Right cardiac atrium (tissue), 5 donors: ENCODE measurements around the gene ME2. TPM values are rescaled to one million over a fixed set of nuclear protein-coding genes. Genes with fewer than 3 reads are reported as not detected.
"Not testable (repeated sequence)": the region's sequence is repeated elsewhere in the genome, so short reads cannot be mapped to it uniquely, and the experiment has no call there.

ENCODE experiments used
- ATAC-seq, 2 donors: fragments of 200-7000 bp; cut with Tn5 transposase; one replicate each; pipeline versions ENCODE4 v1.8.0 to v1.9.1; 2020; ENCODE audit warnings: moderate library complexity in 2 of 2, mild to moderate bottlenecking in 1 of 2
- DNase-seq, 3 donors: peaks; one replicate each; pipeline ENCODE4 v3.0.0-alpha.2; 2020
- H3K27ac ChIP-seq: one replicate; pipeline ENCODE4 v1.5.1; 2013; ENCODE audit warnings: mild to moderate bottlenecking, low read length, control low read depth, moderate library complexity
- H3K27me3 ChIP-seq: one replicate; pipeline ENCODE4 v1.6.1; 2013; ENCODE audit not compliant: control insufficient read depth, insufficient read depth
- H3K4me1 ChIP-seq: one replicate; pipeline ENCODE4 v1.6.1; 2013; ENCODE audit warnings: low read length; ENCODE audit not compliant: control insufficient read depth, insufficient read depth
- H3K4me3 ChIP-seq: one replicate; pipeline ENCODE4 v1.5.1; 2013; ENCODE audit warnings: low read length, control low read depth
- H3K9me3 ChIP-seq: one replicate; pipeline ENCODE4 v1.6.1; 2013; ENCODE audit warnings: low read length; ENCODE audit not compliant: control insufficient read depth
- WGBS: extraction: QIAGEN DNeasy Blood & Tissue Kit; methylation state at CpG from one replicate; pipeline ENCODE4 v1.1.7; 2013; 5-methylcytosine and 5-hydroxymethylcytosine counted together
- intact Hi-C, 4 donors: fragments of 100-400 bp; cut with DNase I; formaldehyde crosslinking; loops; one replicate each; pipeline versions ENCODE4 v1.11.0 to v1.14.0; 2022 to 2023
- long read RNA-seq, 4 donors: library from polyadenylated mRNA; unstranded; transcript quantifications; one replicate each; pipeline ENCODE4 v2.0.0, GENCODE V29; 2020 to 2021
- polyA plus RNA-seq: library from polyadenylated mRNA; stranded (reverse); fragments of 200-250 nt; gene quantifications from one replicate; pipeline ENCODE4 v1.2.3, GENCODE V29; 2013
- total RNA-seq, 4 donors: library from RNA; stranded (reverse); fragmentation: NEBNext Ultra II Directional; extraction: Animal tissue kit (Norgen Biotek cat#: 25700); gene quantifications; one replicate each; pipeline ENCODE4 v1.2.1, GENCODE V29; 2021
- donor health status: healthy with polysubstance abuse.
- donor health status: DM: no; HTN: yes; CAD: no.
- donor health status: DM: no; HTN: no; CAD: no.
- donor health status: DM: no; HTN: yes; CAD: no; lungs with severe emphysema.
- donor health status: DM: yes; HTN: yes; CAD: no.

ME2 gene
- total RNA-seq (100 to 1,000 TPM in 3 of 4 donors, 10 to 100 TPM in 1; 91.0 to 126 (median 118) TPM), polyA plus RNA-seq (94.7 TPM)
- long read RNA-seq, donor 1, full-length matches to known transcripts = 157 of 184 reads
- long read RNA-seq, donor 1, partial matches to known transcripts = 12 of 184 reads
- long read RNA-seq, donor 1, other reads (novel, unspliced or antisense) = 15 of 184 reads
- long read RNA-seq, donor 2, full-length matches to known transcripts = 48 of 54 reads
- long read RNA-seq, donor 2, partial matches to known transcripts = 1 of 54 reads
- long read RNA-seq, donor 2, other reads (novel, unspliced or antisense) = 5 of 54 reads
- long read RNA-seq, donor 3, full-length matches to known transcripts = 173 of 199 reads
- long read RNA-seq, donor 3, partial matches to known transcripts = 16 of 199 reads
- long read RNA-seq, donor 3, other reads (novel, unspliced or antisense) = 10 of 199 reads
- long read RNA-seq, donor 4, full-length matches to known transcripts = 51 of 59 reads
- long read RNA-seq, donor 4, partial matches to known transcripts = 3 of 59 reads
- long read RNA-seq, donor 4, other reads (novel, unspliced or antisense) = 5 of 59 reads

- under 1% methylated on average over 78 of the region's 78 CpGs for WGBS
Observed at GRCh38 chr18:50878345-50879301, at the start of gene ME2. ME2 (plus strand) TSS chr18:50879118; CDS start chr18:50895821, 16,703 bp downstream.

GRCh38 chr18:50829644-50830043 is 49.3 kb upstream of the ME2 start:
- 84% methylated on average over 5 of the region's 5 CpGs for WGBS
- H3K4me1 ChIP-seq = no peaks in the 10 kb centered on the region
- no peaks in the 10 kb centered on the region for H3K9me3 ChIP-seq
- H3K27ac ChIP-seq = no peak overlapping the region
- no peaks in the 10 kb centered on the region for H3K27me3 ChIP-seq
- ATAC-seq (no peak), DNase-seq (no peak)
- H3K4me3 ChIP-seq = no peak overlapping the region
- intact Hi-C loops = loop anchor here in 1 of 4 donors (10.0 kb wide), 1 partner anchor 205 kb away; the partner anchor contains the start of gene SMAD4

More at GRCh38 chr18:50878345-50879301, at the start of gene ME2:
- Histone ChIP-seq H3K27me3 (no peaks in the 10 kb centered on the region), H3K4me1 (peaks cover 3% of the 10 kb centered on the region), H3K4me3 (peak within 1 kb of the TSS; percentile 88), H3K27ac (peak within 1 kb of the TSS; percentile 76), H3K9me3 (no peaks in the 10 kb centered on the region)
- intact Hi-C loops = no loop called here
- DNase-seq = peak; percentile 91 to 97 (median 96)
- ATAC-seq = peak; percentile 99

GRCh38 chr18:50830544-50830943 is 48.4 kb upstream of the ME2 start:
- H3K9me3 ChIP-seq = no peaks in the 10 kb centered on the region
- H3K27me3 ChIP-seq = no peaks in the 10 kb centered on the region
- H3K27ac ChIP-seq = no peak overlapping the region
- ATAC-seq = peak; percentile 37 to 68
- no peaks in the 10 kb centered on the region for H3K4me1 ChIP-seq
- DNase-seq = no peak
- WGBS = 81% methylated on average over 5 of the region's 5 CpGs
- no peak overlapping the region for H3K4me3 ChIP-seq
- intact Hi-C loops = no loop called here

GRCh38 chr18:50832754-50833153 is 46.2 kb upstream of the ME2 start:
- H3K27ac ChIP-seq = no peak overlapping the region
- no peak for DNase-seq
- intact Hi-C loops = no loop called here
- no peak overlapping the region for H3K4me3 ChIP-seq
- whole genome bisulfite sequencing = 90% methylated on average over 2 of the region's 2 CpGs
- H3K27me3 ChIP-seq = no peaks in the 10 kb centered on the region
- no peak for ATAC-seq
- no peaks in the 10 kb centered on the region for H3K4me1 ChIP-seq
- H3K9me3 ChIP-seq = no peaks in the 10 kb centered on the region

- H3K9me3 ChIP-seq, ATAC-seq, intact Hi-C loops, H3K27me3 ChIP-seq, H3K4me1 ChIP-seq, DNase-seq, H3K4me3 ChIP-seq, H3K27ac ChIP-seq: not testable (repeated sequence)
- 92% methylated on average over 7 of the region's 7 CpGs for WGBS
Observed at GRCh38 chr18:50833496-50833895, 45.4 kb upstream of the ME2 start.

- intact Hi-C loops = no loop called here
- Histone ChIP-seq H3K4me3 (no peak overlapping the region), H3K27ac (no peak overlapping the region), H3K27me3 (no peaks in the 10 kb centered on the region), H3K4me1 (peaks cover 3% of the 10 kb centered on the region), H3K9me3 (no peaks in the 10 kb centered on the region)
- DNase-seq = no peak
- no peak for ATAC-seq
- 47% methylated on average over 2 of the region's 2 CpGs for WGBS
Observed at GRCh38 chr18:50836521-50836957, 42.4 kb upstream of the ME2 start.

- Histone ChIP-seq H3K27me3 (no peaks in the 10 kb centered on the region), H3K4me1 (peaks cover 3% of the 10 kb centered on the region), H3K9me3 (no peaks in the 10 kb centered on the region), H3K4me3 (no peak overlapping the region), H3K27ac (no peak overlapping the region)
- no peak for DNase-seq
- intact Hi-C loops = no loop called here
- WGBS = 91% methylated on average over 2 of the region's 2 CpGs
- ATAC-seq = peak in 1 of 2 donors; percentile 4
Observed at GRCh38 chr18:50839341-50839740, 39.6 kb upstream of the ME2 start.

GRCh38 chr18:50839996-50840395 is 38.9 kb upstream of the ME2 start:
- Histone ChIP-seq H3K4me3 (no peak overlapping the region), H3K4me1 (peaks cover 3% of the 10 kb centered on the region), H3K27me3 (no peaks in the 10 kb centered on the region), H3K27ac (peak overlapping the region; percentile 70), H3K9me3 (no peaks in the 10 kb centered on the region)
- intact Hi-C loops = no loop called here
- DNase-seq (no peak), ATAC-seq (peak; percentile 71 to 91)
- 16% methylated on average over 3 of the region's 3 CpGs for WGBS

- intact Hi-C loops = no loop called here
- Histone ChIP-seq H3K9me3 (no peaks in the 10 kb centered on the region), H3K4me1 (peaks cover 3% of the 10 kb centered on the region), H3K27ac (no peak overlapping the region), H3K27me3 (no peaks in the 10 kb centered on the region), H3K4me3 (no peak overlapping the region)
- no peak for DNase-seq
- ATAC-seq = no peak
- WGBS = 1% methylated on average over 1 of the region's 1 CpG
Observed at GRCh38 chr18:50842846-50843245, 36.1 kb upstream of the ME2 start.

GRCh38 chr18:50844554-50844953 is 34.4 kb upstream of the ME2 start:
- Histone ChIP-seq H3K27me3 (no peaks in the 10 kb centered on the region), H3K9me3 (no peaks in the 10 kb centered on the region), H3K4me1 (peaks cover 3% of the 10 kb centered on the region), H3K27ac (no peak overlapping the region), H3K4me3 (no peak overlapping the region)
- WGBS = 79% methylated on average over 6 of the region's 6 CpGs
- DNase-seq (no peak), ATAC-seq (no peak)
- intact Hi-C loops = no loop called here
